ENCODE data around the gene GRK5.

GRK5 gene

GRCh38 chr10:119500821-119501220, 293.4 kb downstream of the GRK5 start:
- H3K4me3 ChIP-seq (ENCODE audit: low read length), result no peak overlapping the region
- no peak for DNase-seq (ENCODE audit: low read depth)
- TF ChIP-seq CTCF (conservative IDR thresholded peaks at IDR 0.05; ENCODE audit: low read length), result no peak

GRCh38 chr10:119501690-119502089, 294.3 kb downstream of the GRK5 start:
- H3K4me3 ChIP-seq (ENCODE audit: low read length), result no peak overlapping the region
- no peak for DNase-seq (ENCODE audit: low read depth)
- TF ChIP-seq CTCF (conservative IDR thresholded peaks at IDR 0.05; ENCODE audit: low read length), result no peak

GRCh38 chr10:119502209-119502608, 294.8 kb downstream of the GRK5 start:
- H3K4me3 ChIP-seq (ENCODE audit: low read length), result no peak overlapping the region
- no peak for DNase-seq (ENCODE audit: low read depth)
- no peak for TF ChIP-seq CTCF (conservative IDR thresholded peaks at IDR 0.05; ENCODE audit: low read length)

GRCh38 chr10:119502618-119503155, 295.3 kb downstream of the GRK5 start:
- no peak overlapping the region for H3K4me3 ChIP-seq (ENCODE audit: low read length)
- TF ChIP-seq CTCF (conservative IDR thresholded peaks at IDR 0.05; ENCODE audit: low read length), result no peak

GRCh38 chr10:119503821-119504220, 296.4 kb downstream of the GRK5 start:
- no peak for TF ChIP-seq CTCF (conservative IDR thresholded peaks at IDR 0.05; ENCODE audit: low read length)
- H3K4me3 ChIP-seq (ENCODE audit: low read length), result no peak overlapping the region
- DNase-seq (ENCODE audit: low read depth), result no peak

More at GRCh38 chr10:119502618-119503155, 295.3 kb downstream of the GRK5 start:
- DNase-seq (ENCODE audit: low read depth), result no peak

- DNase-seq (ENCODE audit: low read depth), result no peak
- no peak overlapping the region for H3K4me3 ChIP-seq (ENCODE audit: low read length)
- no peak for TF ChIP-seq CTCF (conservative IDR thresholded peaks at IDR 0.05; ENCODE audit: low read length)
Observed at GRCh38 chr10:119504651-119505050, 297.3 kb downstream of the GRK5 start.

- DNase-seq (ENCODE audit: low read depth), result peak; percentile 61
- no peak overlapping the region for H3K4me3 ChIP-seq (ENCODE audit: low read length)
- no peak for TF ChIP-seq CTCF (conservative IDR thresholded peaks at IDR 0.05; ENCODE audit: low read length)
Observed at GRCh38 chr10:119505131-119505551, 297.8 kb downstream of the GRK5 start.

Data from AG10803 (cell line).